AG04449 (cell line): ENCODE measurements around the gene ACADM.
"Not testable (repeated sequence)": the region's sequence is repeated elsewhere in the genome, so short reads cannot be mapped to it uniquely, and the experiment has no call there.

Experiments used
- CTCF ChIA-PET: fragments of 350-600 bp; formaldehyde crosslinking; extraction: SDS; loops from one replicate; lab custom pipeline; 2021; ENCODE audit warnings: antibody characterized with exemption; lab: Yijun Ruan, JAX
- POLR2A ChIA-PET: fragments of 400-600, 350-600 bp; formaldehyde crosslinking; extraction: SDS; loops from one replicate; lab custom pipeline; 2020; ENCODE audit warnings: antibody characterized with exemption, inconsistent platforms; lab: Yijun Ruan, JAX
- DNase-seq: peaks from one replicate; pipeline ENCODE4 v3.0.0-alpha.2; 2010; ENCODE audit warnings: low read depth, low spot score
- H3K4me3 ChIP-seq: 2 replicates; pipeline ENCODE4 v1.5.1; 2011; ENCODE audit warnings: low read depth, mild to moderate bottlenecking, control low read depth, low read length
- CTCF ChIP-seq: IDR thresholded peaks from one replicate; pipeline ENCODE4 v1.5.1; 2011; ENCODE audit warnings: mild to moderate bottlenecking, moderate library complexity, low read length, control low read depth, inconsistent platforms; ENCODE audit not compliant: insufficient read depth; ENCODE audit errors: missing control alignments

The ACADM gene

GRCh38 chr1:75771978-75772377 is 47.5 kb downstream of the ACADM start:
- TF ChIP-seq CTCF: no peak
- ChIA-PET POLR2A (interaction anchor here (0.8 kb wide), 1 partner anchor 14 kb away, joined by 4 read pairs; no protein-coding TSS in a partner anchor), CTCF (no interaction called here)
- no peak for DNase-seq
- H3K4me3 ChIP-seq: no peak overlapping the region

GRCh38 chr1:75777812-75778211 is 53.3 kb downstream of the ACADM start:
- H3K4me3 ChIP-seq, CTCF ChIA-PET, POLR2A ChIA-PET, DNase-seq: not testable (repeated sequence)

GRCh38 chr1:75778694-75779093 is 54.2 kb downstream of the ACADM start:
- POLR2A ChIA-PET, DNase-seq, H3K4me3 ChIP-seq, CTCF ChIA-PET: not testable (repeated sequence)

GRCh38 chr1:75780183-75780582 is 55.7 kb downstream of the ACADM start:
- H3K4me3 ChIP-seq, CTCF ChIA-PET, DNase-seq, POLR2A ChIA-PET: not testable (repeated sequence)

GRCh38 chr1:75783920-75784319 is 59.4 kb downstream of the ACADM start:
- CTCF ChIA-PET, DNase-seq, POLR2A ChIA-PET, H3K4me3 ChIP-seq: not testable (repeated sequence)

GRCh38 chr1:75785320-75785982 is 60.9 kb downstream of the ACADM start:
- ChIA-PET POLR2A (interaction anchor here (0.6 to 0.9 kb wide), 11 partner anchors 9 to 64 kb away, joined by 3 to 7 read pairs (median 4); partner anchors contain the start of gene MSH4), CTCF (no interaction called here)
- DNase-seq: no peak
- peak overlapping the region; percentile 95 for H3K4me3 ChIP-seq
- no peak for TF ChIP-seq CTCF

GRCh38 chr1:75785983-75786853 is 61.7 kb downstream of the ACADM start, which contains the start of gene RABGGTB:
Gene RABGGTB (plus strand): TSS chr1:75786256. CDS start chr1:75786272, 16 bp downstream.
- ChIA-PET POLR2A (interaction anchor here (0.6 to 0.9 kb wide), 11 partner anchors 9 to 65 kb away, joined by 3 to 7 read pairs (median 4); partner anchors contain the start of gene MSH4), CTCF (no interaction called here)
- peak within 1 kb of the TSS; percentile 95 for H3K4me3 ChIP-seq
- DNase-seq: peak; percentile 71
- TF ChIP-seq CTCF: no peak

- TF ChIP-seq CTCF: no peak
- ChIA-PET POLR2A (no interaction called here), CTCF (no interaction called here)
- DNase-seq: no peak
- H3K4me3 ChIP-seq: peak overlapping the region; percentile 95
Observed at GRCh38 chr1:75786901-75787493, 62.5 kb downstream of the ACADM start.
